Fibroblast of upper back skin (primary cell): ENCODE data around the gene SAMD14.
A peak's percentile ranks its signal among the peaks of the same experiment; 100 is the strongest.

ENCODE experiments used
- DNase-seq: peaks from one replicate; pipeline ENCODE4 v3.0.0-alpha.2; 2013

Gene SAMD14

GRCh38 chr17:50111673-50112655 lies 18.0 kb downstream of the SAMD14 start:
- DNase-seq = no peak

GRCh38 chr17:50110591-50111349 lies 19.2 kb downstream of the SAMD14 start:
- no peak for DNase-seq

- DNase-seq = no peak
Observed at GRCh38 chr17:50109785-50110184, 20.2 kb downstream of the SAMD14 start.

GRCh38 chr17:50109207-50109606 lies 20.8 kb downstream of the SAMD14 start:
- DNase-seq = no peak

- no peak for DNase-seq
Observed at GRCh38 chr17:50108556-50108955, 21.4 kb downstream of the SAMD14 start.

- peak; percentile 28 for DNase-seq
Observed at GRCh38 chr17:50107790-50108414, 22.1 kb downstream of the SAMD14 start.

- DNase-seq = no peak
Observed at GRCh38 chr17:50106393-50107131, 23.4 kb downstream of the SAMD14 start.

GRCh38 chr17:50105811-50106210 lies 24.1 kb downstream of the SAMD14 start:
- DNase-seq = no peak

- no peak for DNase-seq
Observed at GRCh38 chr17:50103941-50104340, 26.0 kb downstream of the SAMD14 start.

- DNase-seq = no peak
Observed at GRCh38 chr17:50103252-50103651, 26.7 kb downstream of the SAMD14 start.

GRCh38 chr17:50102164-50102991 lies 27.6 kb downstream of the SAMD14 start:
- DNase-seq = no peak

GRCh38 chr17:50101346-50102163 lies 28.4 kb downstream of the SAMD14 start:
- DNase-seq = peak; percentile 49

GRCh38 chr17:50100921-50101345 lies 29.0 kb downstream of the SAMD14 start:
- DNase-seq = peak; percentile 17

- DNase-seq = peak; percentile 8
Observed at GRCh38 chr17:50100480-50100883, 29.5 kb downstream of the SAMD14 start.

- no peak for DNase-seq
Observed at GRCh38 chr17:50099003-50099402, 31.0 kb downstream of the SAMD14 start.

- DNase-seq = no peak
Observed at GRCh38 chr17:50098583-50098982, 31.4 kb downstream of the SAMD14 start.

- no peak for DNase-seq
Observed at GRCh38 chr17:50097926-50098325, 32.0 kb downstream of the SAMD14 start.

GRCh38 chr17:50097455-50097854 lies 32.5 kb downstream of the SAMD14 start:
- no peak for DNase-seq

- DNase-seq = no peak
Observed at GRCh38 chr17:50096758-50097157, 33.2 kb downstream of the SAMD14 start.

- DNase-seq = no peak
Observed at GRCh38 chr17:50096092-50096491, 33.9 kb downstream of the SAMD14 start.

- DNase-seq = peak; percentile 8
Observed at GRCh38 chr17:50095626-50096037, 34.3 kb downstream of the SAMD14 start.
